GM21825 (cell line): ENCODE measurements around the gene THRSP.
"Not testable (repeated sequence)": the region's sequence is repeated elsewhere in the genome, so short reads cannot be mapped to it uniquely, and the experiment has no call there.

Experiments
- ATAC-seq: cut with Tn5 transposase; IDR thresholded peaks from one replicate; pipeline ENCODE4 v1.9.1; 2021; ENCODE audit warnings: mild to moderate bottlenecking, moderate library complexity; ENCODE audit not compliant: unreplicated experiment

The THRSP gene

DNA sequence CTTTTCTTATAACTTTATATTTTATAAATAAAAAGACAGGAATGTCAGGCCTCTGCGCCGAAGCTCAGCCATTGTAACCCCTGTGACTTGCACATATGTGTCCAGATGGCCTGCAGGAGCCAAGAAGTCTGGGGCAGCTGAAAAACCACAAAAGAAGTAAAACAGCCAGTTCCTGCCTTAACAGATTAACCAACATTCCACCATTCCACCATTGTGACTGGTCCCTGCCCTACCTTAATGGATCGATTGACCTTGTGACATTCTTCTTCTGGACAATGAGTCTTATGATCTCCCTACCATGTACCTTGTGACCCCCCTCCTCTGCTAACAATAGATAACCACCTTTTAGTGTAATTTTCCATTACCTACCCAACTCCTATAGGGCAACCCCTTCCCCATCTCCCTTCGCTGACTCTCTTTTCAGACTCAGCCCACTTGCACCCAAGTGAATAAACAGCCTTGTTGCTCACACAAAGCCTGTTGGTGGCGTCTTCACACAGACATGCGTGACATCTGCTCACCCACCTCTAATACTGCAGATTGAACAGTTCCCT, 22.9 kb downstream of the THRSP start:
- ATAC-seq = not testable (repeated sequence)

DNA sequence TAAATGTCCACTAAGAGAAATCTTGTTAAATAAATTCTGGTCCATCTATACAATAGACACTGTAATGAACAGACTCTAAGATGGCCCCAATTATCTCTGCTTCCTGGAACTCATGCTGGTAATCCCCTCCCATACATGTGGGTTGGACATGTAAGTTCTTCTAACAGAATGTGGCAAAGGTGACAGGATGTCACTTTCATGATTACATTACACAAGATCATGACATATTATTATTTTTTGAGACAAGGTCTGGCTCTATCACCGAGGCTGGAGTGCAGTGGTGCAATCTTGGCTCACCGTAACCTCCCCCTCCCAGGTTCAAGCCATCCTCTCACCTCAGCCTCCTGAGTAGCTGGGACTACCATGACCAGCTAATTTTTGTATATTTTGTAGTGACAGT, 30.6 kb downstream of the THRSP start:
- ATAC-seq = no peak

DNA sequence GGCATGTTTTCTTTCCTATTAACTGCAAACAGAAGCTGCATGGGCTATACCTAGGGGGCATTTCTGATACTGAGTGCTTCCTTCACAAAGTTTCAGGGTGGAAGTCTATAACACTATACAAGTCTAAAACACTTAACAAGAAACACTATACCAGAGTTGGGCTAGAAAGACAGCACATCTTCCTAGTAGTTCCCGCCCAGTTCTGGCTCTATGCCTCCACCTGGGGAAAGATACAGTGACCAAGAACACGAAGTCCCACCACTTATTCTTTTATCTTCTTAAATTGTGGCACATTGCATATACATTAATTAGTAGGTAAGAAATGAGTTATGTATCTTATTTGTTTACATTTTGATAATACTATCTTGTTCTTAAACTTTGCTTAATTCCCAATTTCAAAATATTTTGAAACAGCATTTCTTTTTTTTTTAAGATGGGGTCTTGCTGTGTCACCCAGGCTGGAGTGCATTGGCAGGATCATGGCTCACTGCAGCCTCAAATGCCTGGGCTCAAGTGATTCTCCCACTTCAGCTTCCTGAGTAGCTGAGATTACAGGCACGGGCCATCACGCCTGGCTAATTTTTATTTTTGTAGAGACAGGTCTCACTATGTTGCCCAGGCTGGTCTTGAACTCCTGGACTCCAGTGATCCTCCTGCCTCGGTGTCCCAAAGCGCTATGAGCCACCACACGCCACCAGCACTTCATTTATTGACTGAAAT, 34.2 kb downstream of the THRSP start:
- ATAC-seq = no peak

- no peak for ATAC-seq
Measured at GRCh38 chr11:78099666-78100065, 36.0 kb downstream of the THRSP start.

DNA sequence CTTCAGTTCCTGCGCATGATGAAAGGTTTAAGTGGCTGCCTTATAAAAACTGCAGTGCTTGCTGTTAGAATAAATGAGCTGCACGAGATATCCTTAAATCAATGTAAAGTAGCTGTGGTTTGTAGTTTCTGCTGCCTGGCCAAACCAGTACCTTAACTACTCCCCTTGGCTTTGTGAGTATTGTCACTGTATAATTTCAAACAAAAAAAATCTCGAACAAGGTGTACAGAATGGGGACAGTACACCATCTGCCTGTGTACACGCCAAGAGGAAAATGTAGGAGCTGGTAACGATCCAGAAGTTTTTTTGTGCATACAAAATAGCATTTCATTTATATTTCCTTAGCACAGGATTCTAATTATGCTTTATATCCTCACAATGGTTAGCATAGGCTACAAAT, 36.6 kb downstream of the THRSP start:
- no peak for ATAC-seq

GRCh38 chr11:78100676-78101472, 37.2 kb downstream of the THRSP start:
- no peak for ATAC-seq

DNA sequence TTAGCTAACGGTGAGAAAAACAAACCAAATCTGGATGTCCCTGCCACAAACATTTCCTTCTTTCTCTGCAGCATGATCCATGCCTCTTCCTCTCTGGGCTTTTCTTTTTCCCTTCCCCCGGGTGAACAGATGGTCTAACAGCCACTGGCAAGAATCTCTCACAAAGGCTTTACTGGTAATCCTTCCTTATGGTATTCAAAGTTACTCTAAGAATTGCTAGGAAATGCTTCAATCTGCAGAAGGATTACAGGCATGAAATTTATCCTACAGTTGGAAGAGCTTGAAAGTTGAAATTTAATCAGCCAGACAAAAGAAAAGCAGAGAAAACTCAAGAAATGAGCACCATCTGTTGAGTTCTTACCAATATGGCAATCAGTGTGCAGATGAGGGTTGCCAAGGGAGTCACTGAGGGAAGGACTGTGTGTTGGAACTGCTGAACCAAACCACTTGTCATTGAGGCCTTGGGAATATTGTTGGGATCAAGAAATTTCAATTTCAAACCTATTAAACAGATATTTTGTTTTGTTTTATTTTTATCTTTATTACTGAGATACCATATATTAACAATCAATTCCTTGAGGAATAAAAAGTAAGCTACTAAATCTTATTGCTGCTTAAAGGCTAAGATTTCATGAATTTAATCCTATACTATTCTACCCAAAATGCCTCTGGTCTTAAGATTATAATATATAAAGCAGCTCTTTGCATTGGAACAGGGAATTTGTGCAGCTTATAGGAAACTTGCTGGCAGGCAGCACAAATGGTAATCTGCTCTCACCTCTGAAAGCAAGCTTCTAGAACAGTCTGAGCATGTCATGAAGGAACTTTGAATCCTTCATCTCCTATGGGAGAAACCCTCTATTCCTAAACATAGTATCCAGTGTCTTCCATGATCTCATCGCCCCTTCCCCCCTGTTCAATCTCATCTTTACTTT, 45.7 kb downstream of the THRSP start:
- no peak for ATAC-seq

- no peak for ATAC-seq
Measured at GRCh38 chr11:78110351-78110750, 46.7 kb downstream of the THRSP start.

DNA sequence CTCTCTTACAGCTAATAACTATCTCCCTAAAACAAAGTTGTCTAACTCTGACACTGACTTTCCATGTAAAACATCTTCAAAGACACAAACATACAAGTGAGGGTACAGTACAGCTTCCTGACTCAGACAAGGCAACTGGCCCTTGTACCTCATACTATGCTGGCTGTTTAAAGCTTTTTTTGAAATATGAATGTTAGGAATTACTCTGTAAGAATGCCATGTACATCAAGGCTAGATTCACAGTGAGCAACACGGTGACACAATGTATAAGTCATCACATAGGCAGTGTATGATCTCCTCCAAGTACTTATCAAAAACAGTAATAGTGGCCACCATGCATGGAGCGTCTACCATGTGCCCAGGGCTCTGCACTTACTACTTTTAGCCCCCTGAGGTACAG, 47.2 kb downstream of the THRSP start:
- no peak for ATAC-seq

GRCh38 chr11:78111298-78111697, 47.6 kb downstream of the THRSP start:
- ATAC-seq = no peak

DNA sequence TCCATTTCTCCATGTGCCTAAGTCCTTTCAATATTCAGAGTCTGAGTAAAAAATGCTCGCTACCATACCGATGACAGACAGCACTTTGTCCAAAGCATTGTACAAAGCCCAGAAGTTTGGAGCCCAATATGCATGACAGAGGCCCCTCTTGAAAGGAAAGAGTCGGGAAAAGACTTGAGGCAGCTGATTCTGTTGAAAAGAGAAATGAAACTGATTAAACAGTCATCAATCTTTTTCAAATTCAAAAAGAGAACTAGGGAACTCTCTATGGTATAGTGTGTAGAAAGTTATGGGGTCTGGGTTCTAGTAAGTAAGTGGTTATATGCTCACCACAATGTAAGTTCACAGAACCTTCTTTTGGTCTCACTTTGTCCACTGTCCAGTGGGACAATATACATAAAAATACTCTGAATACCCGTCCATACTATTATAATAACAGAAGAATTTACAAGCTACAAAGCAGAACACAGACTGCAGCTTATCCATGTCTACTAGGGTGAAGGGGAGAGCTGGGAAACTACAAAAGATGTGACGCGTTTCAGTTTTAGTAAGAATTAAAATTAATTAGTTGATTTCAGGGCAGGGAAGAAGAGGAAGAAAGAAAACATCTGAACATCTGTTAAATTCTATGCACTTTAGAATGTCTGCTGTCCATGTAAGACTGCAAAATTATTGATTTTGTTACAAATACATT, 49.1 kb downstream of the THRSP start:
- ATAC-seq = peak; percentile 71
